GM23248 (cell line): ENCODE data around the gene PSMB5.

Experiments
- EZH2 ChIP-seq: fragments of 200-600 bp; sonication (generic); IDR thresholded peaks from 2 replicates; pipeline ENCODE4 v1.6.1; 2018; ENCODE audit warnings: antibody characterized with exemption, mild to moderate bottlenecking; ENCODE audit not compliant: insufficient read depth, poor library complexity, severe bottlenecking
- EZH2phosphoT487 ChIP-seq: fragments of 200-600 bp; sonication (generic); IDR thresholded peaks from 2 replicates; pipeline ENCODE4 v1.6.1; 2018; ENCODE audit warnings: antibody characterized with exemption, moderate library complexity, mild to moderate bottlenecking, low read depth; ENCODE audit not compliant: insufficient read depth

- TF ChIP-seq EZH2 (no peak), EZH2phosphoT487 (no peak)
Measured at GRCh38 chr14:23068789-23069412, 34.2 kb upstream of the PSMB5 start.
